ENCODE measurements around the gene CYP2B6. TPM values are rescaled to one million over a fixed set of nuclear protein-coding genes. Genes with fewer than 3 reads are reported as not detected.

Gene CYP2B6
- total RNA-seq, 1 donor from 2014 or later = 1.9 TPM

DNA sequence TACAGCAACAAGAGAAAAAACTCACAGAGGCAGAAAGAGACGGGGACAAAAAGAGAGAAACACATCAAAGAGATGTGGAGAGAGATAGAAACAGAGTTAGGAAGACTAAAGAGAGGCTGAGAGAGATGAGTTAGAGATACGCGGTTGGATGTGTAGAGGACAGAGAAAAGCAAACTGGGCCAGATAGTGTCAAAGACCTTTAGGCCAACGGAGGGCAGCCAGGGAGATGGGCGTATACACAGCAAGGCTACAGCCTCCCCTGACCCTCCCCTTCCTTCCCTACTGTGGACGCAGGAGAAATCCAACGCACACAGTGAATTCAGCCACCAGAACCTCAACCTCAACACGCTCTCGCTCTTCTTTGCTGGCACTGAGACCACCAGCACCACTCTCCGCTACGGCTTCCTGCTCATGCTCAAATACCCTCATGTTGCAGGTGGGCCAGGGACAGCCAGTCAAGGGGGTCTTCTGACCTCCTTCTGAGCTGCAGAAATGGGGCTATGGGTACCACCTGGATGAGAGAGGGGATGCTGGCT is 18.7 kb downstream of the CYP2B6 start:
- TF ChIP-seq, protein P1, sequence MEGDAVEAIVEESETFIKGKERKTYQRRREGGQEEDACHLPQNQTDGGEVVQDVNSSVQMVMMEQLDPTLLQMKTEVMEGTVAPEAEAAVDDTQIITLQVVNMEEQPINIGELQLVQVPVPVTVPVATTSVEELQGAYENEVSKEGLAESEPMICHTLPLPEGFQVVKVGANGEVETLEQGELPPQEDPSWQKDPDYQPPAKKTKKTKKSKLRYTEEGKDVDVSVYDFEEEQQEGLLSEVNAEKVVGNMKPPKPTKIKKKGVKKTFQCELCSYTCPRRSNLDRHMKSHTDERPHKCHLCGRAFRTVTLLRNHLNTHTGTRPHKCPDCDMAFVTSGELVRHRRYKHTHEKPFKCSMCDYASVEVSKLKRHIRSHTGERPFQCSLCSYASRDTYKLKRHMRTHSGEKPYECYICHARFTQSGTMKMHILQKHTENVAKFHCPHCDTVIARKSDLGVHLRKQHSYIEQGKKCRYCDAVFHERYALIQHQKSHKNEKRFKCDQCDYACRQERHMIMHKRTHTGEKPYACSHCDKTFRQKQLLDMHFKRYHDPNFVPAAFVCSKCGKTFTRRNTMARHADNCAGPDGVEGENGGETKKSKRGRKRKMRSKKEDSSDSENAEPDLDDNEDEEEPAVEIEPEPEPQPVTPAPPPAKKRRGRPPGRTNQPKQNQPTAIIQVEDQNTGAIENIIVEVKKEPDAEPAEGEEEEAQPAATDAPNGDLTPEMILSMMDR (IDR thresholded peaks at IDR 0.05) = no peak
- no peak for DNase-seq
- Histone ChIP-seq H3K4me1 (no peaks in the 10 kb centered on the region), H3K4me3 (no peak overlapping the region), H3K27ac (no peak overlapping the region), H3K9me3 (no peaks in the 10 kb centered on the region), H3K27me3 (no peaks in the 10 kb centered on the region), H3K36me3 (no peaks in the 10 kb centered on the region)
- no peak for ATAC-seq
- intact Hi-C loops (cut with DNase I) = no loop called here

GRCh38 chr19:41013359-41013758 is 22.3 kb downstream of the CYP2B6 start:
- Histone ChIP-seq H3K4me3 (no peak overlapping the region), H3K36me3 (no peaks in the 10 kb centered on the region), H3K4me1 (no peaks in the 10 kb centered on the region), H3K9me3 (no peaks in the 10 kb centered on the region), H3K27ac (no peak overlapping the region), H3K27me3 (no peaks in the 10 kb centered on the region)
- ATAC-seq (no peak), DNase-seq (no peak)
- TF ChIP-seq, protein P1 (IDR thresholded peaks at IDR 0.05) = no peak
- intact Hi-C loops (cut with DNase I) = no loop called here

GRCh38 chr19:41014643-41015042 is 23.6 kb downstream of the CYP2B6 start:
- no peaks in the 10 kb centered on the region for H3K27me3 ChIP-seq
- H3K4me1 ChIP-seq = no peaks in the 10 kb centered on the region
- ATAC-seq = no peak
- intact Hi-C loops (cut with DNase I) = no loop called here
- H3K4me3 ChIP-seq = no peak overlapping the region
- no peak for DNase-seq
- TF ChIP-seq, protein P1 (IDR thresholded peaks at IDR 0.05) = no peak
- H3K27ac ChIP-seq = no peak overlapping the region
- H3K9me3 ChIP-seq = no peaks in the 10 kb centered on the region
- H3K36me3 ChIP-seq = no peaks in the 10 kb centered on the region

DNA sequence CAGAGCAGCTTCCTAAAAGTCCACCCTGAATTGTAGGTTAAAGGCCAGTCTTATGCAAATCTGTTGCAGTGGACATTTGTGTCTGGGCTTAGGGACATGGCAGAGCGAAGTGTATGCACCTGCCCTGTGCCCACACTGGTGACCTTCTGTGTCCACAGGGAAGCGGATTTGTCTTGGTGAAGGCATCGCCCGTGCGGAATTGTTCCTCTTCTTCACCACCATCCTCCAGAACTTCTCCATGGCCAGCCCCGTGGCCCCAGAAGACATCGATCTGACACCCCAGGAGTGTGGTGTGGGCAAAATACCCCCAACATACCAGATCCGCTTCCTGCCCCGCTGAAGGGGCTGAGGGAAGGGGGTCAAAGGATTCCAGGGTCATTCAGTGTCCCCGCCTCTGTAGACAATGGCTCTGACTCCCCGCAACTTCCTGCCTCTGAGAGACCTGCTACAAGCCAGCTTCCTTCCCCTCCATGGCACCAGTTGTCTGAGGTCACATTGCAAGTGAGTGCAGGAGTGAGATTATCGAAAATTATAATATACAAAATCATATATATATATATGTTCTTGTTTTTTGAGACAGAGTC is 25.5 kb downstream of the CYP2B6 start:
- Histone ChIP-seq H3K27ac (no peak overlapping the region), H3K4me1 (no peaks in the 10 kb centered on the region), H3K27me3 (no peaks in the 10 kb centered on the region), H3K9me3 (no peaks in the 10 kb centered on the region), H3K4me3 (no peak overlapping the region), H3K36me3 (no peaks in the 10 kb centered on the region)
- ATAC-seq = no peak
- TF ChIP-seq, protein P1 (IDR thresholded peaks at IDR 0.05) = no peak
- no peak for DNase-seq
- intact Hi-C loops (cut with DNase I) = no loop called here

DNA sequence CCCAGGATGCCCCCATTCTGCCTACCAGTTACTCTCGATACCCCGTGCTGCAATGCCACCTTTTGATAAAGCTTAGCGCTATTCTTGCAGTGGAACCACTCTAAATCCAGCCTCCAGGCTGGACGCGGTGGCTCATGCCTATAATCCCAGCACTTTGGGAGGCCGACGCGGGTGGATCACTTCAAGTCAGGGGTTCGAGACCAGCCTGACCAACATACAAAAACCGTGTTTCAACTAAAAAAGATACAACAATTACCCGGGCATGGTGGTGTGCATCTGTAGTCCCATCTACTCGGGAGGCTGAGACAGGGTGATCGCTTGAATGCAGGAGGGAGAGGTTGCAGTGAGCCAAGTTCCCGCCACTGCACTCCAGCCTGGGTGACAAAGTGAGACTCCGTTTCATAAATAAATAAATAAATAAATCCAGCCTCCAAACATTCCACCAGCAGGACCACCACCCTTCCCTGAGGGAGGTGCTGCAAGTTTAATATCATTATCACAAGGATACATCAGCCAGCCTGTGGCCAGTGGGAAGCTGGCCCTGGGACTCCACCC is 27.7 kb downstream of the CYP2B6 start:
- H3K4me3 ChIP-seq = no peak overlapping the region
- H3K9me3 ChIP-seq = no peaks in the 10 kb centered on the region
- H3K4me1 ChIP-seq = no peaks in the 10 kb centered on the region
- ATAC-seq (no peak), DNase-seq (no peak)
- no peaks in the 10 kb centered on the region for H3K27me3 ChIP-seq
- H3K36me3 ChIP-seq = no peaks in the 10 kb centered on the region
- TF ChIP-seq, protein P1 (IDR thresholded peaks at IDR 0.05) = no peak
- H3K27ac ChIP-seq = no peak overlapping the region
- intact Hi-C loops (cut with DNase I) = no loop called here
